CD4-positive, alpha-beta T cell treated with Interleukin-1 beta for 1 hour (primary cell): ENCODE measurements around the gene SREBF2.
A peak's percentile ranks its signal among the peaks of the same experiment; 100 is the strongest.

Experiments used
- DNase-seq, 2 donors: peaks; one replicate each; pipeline ENCODE4 v3.0.0-alpha.2; 2020 to 2022

Gene SREBF2

GRCh38 chr22:41923595-41924276 lies 90.8 kb downstream of the SREBF2 start:
- DNase-seq, result no peak

- peak; percentile 81 for DNase-seq
Observed at GRCh38 chr22:41925783-41926460, 93.0 kb downstream of the SREBF2 start.

- no peak for DNase-seq
Observed at GRCh38 chr22:41927813-41928212, 94.9 kb downstream of the SREBF2 start.

- peak in 1 of 2 donors; percentile 66 for DNase-seq
Observed at GRCh38 chr22:41928593-41929417, 95.9 kb downstream of the SREBF2 start.

- no peak for DNase-seq
Observed at GRCh38 chr22:41929418-41929810, 96.5 kb downstream of the SREBF2 start.

- peak in 1 of 2 donors; percentile 68 for DNase-seq
Observed at GRCh38 chr22:41931701-41932269, 98.9 kb downstream of the SREBF2 start.

GRCh38 chr22:41932353-41932752 lies 99.4 kb downstream of the SREBF2 start:
- DNase-seq, result no peak

GRCh38 chr22:41933411-41934177 lies 100.7 kb downstream of the SREBF2 start:
- no peak for DNase-seq

- DNase-seq, result no peak
Observed at GRCh38 chr22:41934284-41935014, 101.5 kb downstream of the SREBF2 start.

GRCh38 chr22:41935015-41935351 lies 102.1 kb downstream of the SREBF2 start:
- no peak for DNase-seq

- no peak for DNase-seq
Observed at GRCh38 chr22:41935509-41935908, 102.6 kb downstream of the SREBF2 start.

GRCh38 chr22:41936894-41937169 lies 103.9 kb downstream of the SREBF2 start:
- DNase-seq, result no peak

GRCh38 chr22:41939981-41940831 lies 107.3 kb downstream of the SREBF2 start:
- peak; percentile 97 to 98 for DNase-seq

GRCh38 chr22:41940832-41941765 lies 108.2 kb downstream of the SREBF2 start:
- peak; percentile 90 to 91 for DNase-seq

- DNase-seq, result no peak
Observed at GRCh38 chr22:41943661-41944209, 110.8 kb downstream of the SREBF2 start.

- peak; percentile 84 to 87 for DNase-seq
Observed at GRCh38 chr22:41946629-41947423, 113.9 kb downstream of the SREBF2 start, which contains the start of gene CENPM. Gene CENPM (minus strand): TSS chr22:41947152. CDS start chr22:41947076, 76 bp downstream.

- DNase-seq, result no peak
Observed at GRCh38 chr22:41947424-41948080, 114.6 kb downstream of the SREBF2 start.

- DNase-seq, result no peak
Observed at GRCh38 chr22:41948142-41948541, 115.2 kb downstream of the SREBF2 start.
